ENCODE measurements around the gene OBP2A. TPM values are rescaled to one million over a fixed set of nuclear protein-coding genes. Genes with fewer than 3 reads are reported as not detected.

Gene OBP2A
- total RNA-seq, 1 donor from 2014 or later, result not detected

DNA sequence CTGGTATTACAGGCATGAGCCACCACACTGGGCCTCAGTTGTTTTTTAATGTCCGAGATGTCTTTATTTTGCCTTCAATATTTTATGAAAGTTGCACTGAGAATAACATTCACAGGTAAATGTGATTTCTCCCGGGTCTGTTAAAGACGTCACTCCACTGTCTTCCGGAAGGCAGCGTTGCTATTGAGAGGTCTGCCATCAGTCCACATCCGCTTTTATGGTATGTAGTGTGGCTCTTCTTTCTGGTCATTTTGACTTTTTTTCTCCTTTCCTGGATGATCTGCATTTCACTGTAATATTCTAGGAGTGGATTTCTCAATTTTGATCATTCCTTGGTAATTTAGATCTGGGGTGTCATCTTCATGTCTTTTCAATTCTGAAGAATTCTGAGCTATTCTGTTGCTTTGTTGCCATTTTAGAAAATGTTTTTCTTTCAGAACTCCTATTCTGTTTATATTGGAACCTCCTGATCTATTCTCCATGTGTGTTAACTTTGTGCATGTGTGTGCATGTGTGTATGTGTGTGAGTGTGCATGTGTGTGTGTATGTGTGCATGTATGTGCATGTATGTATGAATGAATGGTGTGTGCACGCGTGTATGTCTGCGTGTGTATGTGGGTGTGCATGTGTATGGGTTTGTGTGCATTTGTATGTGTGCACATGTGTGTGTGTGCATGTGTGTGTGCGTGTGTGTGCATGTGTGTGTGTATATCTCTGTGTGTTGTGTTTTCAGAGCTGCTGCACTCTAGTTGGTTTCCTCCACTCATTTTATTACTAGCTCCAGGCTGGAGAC lies 26.6 kb upstream of the OBP2A start:
- no peaks in the 10 kb centered on the region for H3K9me3 Mint-ChIP-seq (ENCODE audit: unreplicated experiment)
- no peak overlapping the region for H3K27ac Mint-ChIP-seq (ENCODE audit: unreplicated experiment)
- peaks cover 18% of the 10 kb centered on the region for H3K4me1 Mint-ChIP-seq (ENCODE audit: unreplicated experiment)
- H3K27me3 Mint-ChIP-seq (ENCODE audit: unreplicated experiment), result peaks cover 4% of the 10 kb centered on the region
- TF ChIP-seq, protein P1, sequence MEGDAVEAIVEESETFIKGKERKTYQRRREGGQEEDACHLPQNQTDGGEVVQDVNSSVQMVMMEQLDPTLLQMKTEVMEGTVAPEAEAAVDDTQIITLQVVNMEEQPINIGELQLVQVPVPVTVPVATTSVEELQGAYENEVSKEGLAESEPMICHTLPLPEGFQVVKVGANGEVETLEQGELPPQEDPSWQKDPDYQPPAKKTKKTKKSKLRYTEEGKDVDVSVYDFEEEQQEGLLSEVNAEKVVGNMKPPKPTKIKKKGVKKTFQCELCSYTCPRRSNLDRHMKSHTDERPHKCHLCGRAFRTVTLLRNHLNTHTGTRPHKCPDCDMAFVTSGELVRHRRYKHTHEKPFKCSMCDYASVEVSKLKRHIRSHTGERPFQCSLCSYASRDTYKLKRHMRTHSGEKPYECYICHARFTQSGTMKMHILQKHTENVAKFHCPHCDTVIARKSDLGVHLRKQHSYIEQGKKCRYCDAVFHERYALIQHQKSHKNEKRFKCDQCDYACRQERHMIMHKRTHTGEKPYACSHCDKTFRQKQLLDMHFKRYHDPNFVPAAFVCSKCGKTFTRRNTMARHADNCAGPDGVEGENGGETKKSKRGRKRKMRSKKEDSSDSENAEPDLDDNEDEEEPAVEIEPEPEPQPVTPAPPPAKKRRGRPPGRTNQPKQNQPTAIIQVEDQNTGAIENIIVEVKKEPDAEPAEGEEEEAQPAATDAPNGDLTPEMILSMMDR (IDR thresholded peaks at IDR 0.05; ENCODE audit: unreplicated experiment), result no peak
- no peak for DNase-seq (ENCODE audit: low spot score)
- H3K36me3 Mint-ChIP-seq (ENCODE audit: low read depth, unreplicated experiment), result no peaks in the 10 kb centered on the region
- H3K4me3 Mint-ChIP-seq (ENCODE audit: unreplicated experiment), result no peak overlapping the region

DNA sequence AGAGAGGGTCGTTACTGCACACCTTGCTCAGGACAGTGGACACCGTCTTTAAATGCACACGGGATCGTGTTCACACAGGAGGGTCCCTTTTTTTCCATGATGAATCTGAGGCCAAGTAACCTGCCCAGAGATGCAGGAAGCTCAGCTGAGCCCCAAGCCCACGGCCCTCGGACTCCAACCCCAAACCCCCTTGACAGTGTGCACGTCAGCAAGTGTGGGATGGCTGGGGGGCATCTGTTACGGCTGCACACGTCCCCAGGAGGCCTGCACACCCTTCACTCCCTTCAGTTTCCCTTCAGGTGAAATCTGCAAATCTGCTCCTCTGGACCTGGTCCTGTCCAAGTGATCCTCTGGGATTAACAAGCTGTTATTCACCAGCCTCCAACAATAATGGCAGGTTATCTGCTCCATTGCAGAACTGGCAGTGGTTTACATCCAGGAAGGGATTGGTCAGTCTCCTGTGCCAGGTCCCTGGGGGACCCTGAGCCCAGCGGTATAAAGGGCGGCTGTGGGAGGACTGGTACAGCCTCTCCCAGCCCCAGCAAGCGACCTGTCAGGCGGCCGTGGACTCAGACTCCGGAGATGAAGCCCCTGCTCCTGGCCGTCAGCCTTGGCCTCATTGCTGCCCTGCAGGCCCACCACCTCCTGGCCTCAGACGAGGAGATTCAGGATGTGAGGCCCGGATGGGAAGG lies 24.9 kb upstream of the OBP2A start, which contains the start of gene LCN1:
Gene LCN1 (plus strand): TSS at position 525 of the 692 bp plus-strand sequence. CDS start 58 bp downstream, at position 583.
- Mint-ChIP-seq H3K27ac (ENCODE audit: unreplicated experiment) (peak within 1 kb of the TSS; percentile 57), H3K4me1 (ENCODE audit: unreplicated experiment) (peaks cover 15% of the 10 kb centered on the region), H3K4me3 (ENCODE audit: unreplicated experiment) (no peak within 1 kb of the TSS), H3K9me3 (ENCODE audit: unreplicated experiment) (no peaks in the 10 kb centered on the region), H3K27me3 (ENCODE audit: unreplicated experiment) (peaks cover 4% of the 10 kb centered on the region), H3K36me3 (ENCODE audit: low read depth, unreplicated experiment) (no peaks in the 10 kb centered on the region)
- TF ChIP-seq, protein P1 (IDR thresholded peaks at IDR 0.05; ENCODE audit: unreplicated experiment), result no peak
- DNase-seq (ENCODE audit: low spot score), result no peak

DNA sequence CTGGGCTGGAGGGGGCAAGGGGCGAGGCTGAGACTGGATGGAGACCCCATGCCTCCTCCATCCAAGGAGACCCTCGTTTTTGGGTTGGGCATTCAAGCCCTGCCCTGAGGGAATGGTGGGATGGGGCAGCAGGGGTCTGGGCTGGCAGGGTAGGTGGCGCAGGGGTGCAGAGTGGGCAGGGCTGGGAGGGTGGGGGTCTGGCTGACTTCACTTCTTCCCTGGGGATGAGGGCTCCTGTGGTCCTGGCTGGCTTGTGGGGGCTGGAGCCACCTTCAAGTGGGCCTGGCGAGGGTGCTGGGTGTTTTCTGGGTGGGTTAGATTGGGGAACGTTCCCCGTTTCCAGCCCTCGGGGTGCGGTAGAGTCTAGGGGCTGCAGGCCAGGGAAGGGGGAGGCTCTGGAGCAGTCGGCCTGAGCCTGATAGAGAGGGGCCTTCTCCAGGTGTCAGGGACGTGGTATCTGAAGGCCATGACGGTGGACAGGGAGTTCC lies 24.3 kb upstream of the OBP2A start:
- H3K27me3 Mint-ChIP-seq (ENCODE audit: unreplicated experiment), result peaks cover 2% of the 10 kb centered on the region
- H3K4me3 Mint-ChIP-seq (ENCODE audit: unreplicated experiment), result no peak overlapping the region
- no peaks in the 10 kb centered on the region for H3K9me3 Mint-ChIP-seq (ENCODE audit: unreplicated experiment)
- H3K27ac Mint-ChIP-seq (ENCODE audit: unreplicated experiment), result no peak overlapping the region
- DNase-seq (ENCODE audit: low spot score), result no peak
- peaks cover 9% of the 10 kb centered on the region for H3K4me1 Mint-ChIP-seq (ENCODE audit: unreplicated experiment)
- TF ChIP-seq, protein P1 (IDR thresholded peaks at IDR 0.05; ENCODE audit: unreplicated experiment), result no peak
- H3K36me3 Mint-ChIP-seq (ENCODE audit: low read depth, unreplicated experiment), result no peaks in the 10 kb centered on the region

DNA sequence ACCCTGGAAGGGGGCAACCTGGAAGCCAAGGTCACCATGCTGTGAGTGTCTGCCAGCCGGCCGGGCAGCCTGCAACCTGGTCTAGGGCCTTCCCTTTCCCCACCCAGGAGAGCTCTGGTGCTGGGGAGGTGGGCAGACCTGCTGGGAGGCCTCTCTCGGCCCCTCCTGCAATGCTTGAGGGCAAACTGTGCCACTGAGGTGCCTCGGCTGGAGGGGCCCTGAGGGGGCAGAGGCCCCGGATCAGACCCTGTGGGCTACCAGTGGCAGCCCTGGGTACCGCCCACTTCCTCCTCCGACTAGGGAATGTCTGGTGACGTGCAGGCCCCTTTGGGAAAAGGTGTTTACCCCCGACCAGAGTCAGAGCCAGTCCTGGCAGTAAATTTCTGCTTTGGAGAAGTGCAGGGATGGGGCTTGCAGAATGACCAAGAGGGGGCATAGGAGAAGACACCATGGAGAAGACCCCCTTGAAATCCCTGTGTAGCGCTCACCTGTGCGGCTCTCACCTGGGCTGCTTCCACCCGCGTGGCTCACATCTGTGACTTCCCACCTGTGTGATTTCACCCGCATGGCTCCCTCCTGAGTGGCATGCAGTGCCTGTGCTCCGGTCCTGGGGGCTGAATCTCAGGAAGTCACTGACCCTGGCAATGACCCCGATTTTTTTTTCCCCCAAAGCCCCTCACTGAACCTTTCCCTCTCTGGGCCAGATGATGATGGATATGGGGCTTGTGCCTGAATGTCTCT lies 23.6 kb upstream of the OBP2A start:
- TF ChIP-seq, protein P1 (IDR thresholded peaks at IDR 0.05; ENCODE audit: unreplicated experiment), result no peak
- Mint-ChIP-seq H3K27ac (ENCODE audit: unreplicated experiment) (no peak overlapping the region), H3K9me3 (ENCODE audit: unreplicated experiment) (no peaks in the 10 kb centered on the region), H3K4me1 (ENCODE audit: unreplicated experiment) (peaks cover 7% of the 10 kb centered on the region), H3K36me3 (ENCODE audit: low read depth, unreplicated experiment) (no peaks in the 10 kb centered on the region), H3K4me3 (ENCODE audit: unreplicated experiment) (no peak overlapping the region), H3K27me3 (ENCODE audit: unreplicated experiment) (peaks cover under 1% of the 10 kb centered on the region)
- DNase-seq (ENCODE audit: low spot score), result no peak
